ENCODE data around the gene TRIP12.
"Not testable (repeated sequence)": the region's sequence is repeated elsewhere in the genome, so short reads cannot be mapped to it uniquely, and the experiment has no call there.

The TRIP12 gene

DNA sequence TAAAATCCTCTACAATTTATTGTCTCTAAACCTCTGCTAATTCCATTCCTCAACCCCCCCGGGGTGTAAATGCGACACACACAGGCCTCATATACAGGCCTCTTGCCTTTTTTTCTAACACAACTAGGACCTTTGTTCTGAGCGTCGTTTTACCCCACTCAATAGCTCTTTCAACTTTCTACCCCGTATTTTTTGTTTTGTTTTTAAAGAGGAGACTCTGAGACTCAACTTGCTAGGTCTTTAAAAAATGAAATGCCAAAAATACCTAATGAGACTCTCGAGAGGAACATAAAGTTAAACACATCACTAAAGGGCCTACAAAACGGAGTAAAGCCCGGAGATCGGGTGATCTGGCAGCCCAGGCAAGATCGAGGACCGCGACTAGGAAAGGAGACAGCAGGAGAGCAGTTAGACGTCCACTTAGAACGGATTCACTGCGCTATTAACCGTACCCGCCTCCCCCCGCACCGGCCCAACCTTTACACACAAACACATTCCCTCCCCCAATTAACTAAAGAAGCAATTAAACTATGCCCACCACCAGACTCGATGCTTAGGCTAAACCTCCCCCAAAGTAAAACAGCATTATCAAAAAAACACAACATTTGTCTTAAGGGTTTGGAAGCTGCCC is 1.7 kb downstream of the TRIP12 start:
- no peak for DNase-seq (ENCODE audit: low read depth)

DNA sequence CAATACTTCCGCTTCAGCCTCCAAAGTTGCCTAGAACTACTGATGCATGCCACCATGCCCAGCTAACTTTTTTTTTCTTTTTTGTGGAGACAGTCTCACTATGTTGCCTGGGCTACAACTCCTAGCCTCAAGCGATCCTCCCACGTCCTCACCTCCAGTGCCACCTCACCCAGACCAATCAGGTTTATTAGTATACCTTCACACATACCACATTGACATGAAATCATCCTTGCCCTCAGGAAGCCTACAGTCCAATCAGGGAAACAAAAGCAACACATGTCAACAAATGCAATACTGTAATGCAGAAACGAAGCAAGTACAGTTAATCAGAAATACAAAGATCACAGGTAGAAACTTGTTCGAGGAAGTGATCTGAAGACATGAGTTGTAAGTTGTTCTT is 4.0 kb downstream of the TRIP12 start:
- DNase-seq (ENCODE audit: low read depth), result no peak

DNA sequence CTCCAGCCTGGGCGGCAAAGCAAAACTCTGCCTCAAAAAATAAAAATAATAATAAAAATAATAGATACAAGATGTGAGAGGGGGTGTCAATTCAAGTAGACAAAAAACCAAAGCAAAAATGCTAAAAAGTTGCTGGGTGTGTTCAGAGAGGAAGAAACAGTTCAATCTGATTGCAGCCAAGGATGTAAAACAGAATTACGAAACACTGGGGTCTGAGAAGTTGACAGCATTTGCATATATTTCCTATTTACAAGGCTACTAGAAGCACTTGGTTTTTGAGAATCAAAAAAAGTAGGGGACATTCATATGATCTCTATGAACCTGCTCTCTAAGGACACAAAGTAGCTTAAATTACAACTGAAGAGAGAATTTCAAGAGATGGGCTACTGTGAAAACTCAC is 7.6 kb downstream of the TRIP12 start:
- DNase-seq (ENCODE audit: low read depth), result no peak

DNA sequence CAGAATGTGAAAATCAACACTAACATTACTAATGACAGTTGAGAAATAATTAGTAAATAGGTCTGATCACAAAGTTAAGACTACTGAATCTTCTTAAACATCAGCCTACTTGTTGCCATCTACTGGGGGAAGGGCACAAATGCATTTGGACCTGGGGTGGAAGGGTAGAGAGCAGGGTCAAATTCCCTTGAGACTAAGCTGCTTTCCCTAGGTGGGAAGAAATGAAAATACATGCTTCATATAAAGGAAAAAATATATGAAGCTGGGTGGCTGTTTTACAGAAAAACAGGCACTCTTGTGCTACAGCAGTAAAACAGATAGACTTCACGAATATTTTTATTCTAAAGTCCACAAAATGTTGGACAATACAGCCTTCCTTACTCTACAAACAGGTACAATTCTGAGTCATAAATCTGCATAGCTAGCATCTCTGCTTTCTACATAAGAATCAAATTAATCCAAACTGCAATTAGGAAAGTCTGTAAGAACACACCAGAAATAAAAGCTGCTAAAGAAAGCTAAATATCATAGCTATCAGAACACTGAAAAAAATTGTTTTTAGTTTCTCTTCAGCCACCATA is 10.9 kb downstream of the TRIP12 start:
- no peak for DNase-seq (ENCODE audit: low read depth)

DNA sequence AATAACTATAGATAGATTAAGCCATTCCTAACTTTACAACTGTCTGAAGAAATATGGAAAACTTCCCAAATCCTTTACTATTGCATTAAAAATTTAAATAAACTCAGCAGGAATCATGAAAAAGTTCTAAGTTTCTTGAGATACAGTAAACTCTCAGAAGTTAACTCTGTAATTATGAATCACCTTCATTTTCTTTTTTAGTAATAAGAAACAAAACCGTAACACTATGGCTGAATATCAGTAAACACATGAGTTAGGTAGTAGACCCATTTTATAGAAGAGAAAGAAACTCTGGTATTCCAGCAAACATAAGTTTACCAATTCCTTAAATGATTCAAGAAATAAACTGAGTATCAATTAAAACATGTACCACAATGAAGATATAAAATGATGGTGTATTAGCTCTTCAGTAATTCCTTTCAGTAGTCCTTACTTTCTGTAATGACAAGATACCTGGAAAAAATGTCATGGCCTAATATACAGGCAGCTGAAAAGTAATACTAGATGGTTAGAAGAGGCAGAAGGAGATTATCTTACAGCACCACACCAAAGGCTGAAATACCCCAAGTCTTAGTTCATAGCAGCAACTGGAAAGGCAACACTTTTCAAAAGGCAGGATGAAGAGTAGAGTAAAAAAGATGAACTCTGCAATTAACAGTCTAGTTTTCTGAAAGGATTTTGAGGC is 11.5 kb downstream of the TRIP12 start:
- no peak for DNase-seq (ENCODE audit: low read depth)

DNA sequence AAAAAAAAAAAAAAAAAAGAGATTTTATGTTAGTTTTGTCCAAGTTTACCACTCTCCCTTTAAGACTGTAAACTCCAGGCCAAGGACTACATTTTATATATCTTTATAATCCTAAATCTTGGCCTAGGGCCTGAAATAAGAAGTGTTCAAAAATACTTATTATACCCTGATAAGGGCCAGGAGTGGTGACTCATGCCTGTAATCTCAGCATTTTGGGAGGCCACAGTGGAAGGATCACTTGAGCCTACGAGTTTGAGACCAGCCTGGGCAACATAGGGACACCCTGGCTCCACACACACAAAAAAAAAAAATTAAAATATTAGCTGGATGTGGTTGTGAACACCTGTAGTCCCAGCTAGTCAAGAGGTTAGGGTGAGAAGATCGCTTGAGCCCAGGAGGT is 12.7 kb downstream of the TRIP12 start:
- no peak for DNase-seq (ENCODE audit: low read depth)

DNA sequence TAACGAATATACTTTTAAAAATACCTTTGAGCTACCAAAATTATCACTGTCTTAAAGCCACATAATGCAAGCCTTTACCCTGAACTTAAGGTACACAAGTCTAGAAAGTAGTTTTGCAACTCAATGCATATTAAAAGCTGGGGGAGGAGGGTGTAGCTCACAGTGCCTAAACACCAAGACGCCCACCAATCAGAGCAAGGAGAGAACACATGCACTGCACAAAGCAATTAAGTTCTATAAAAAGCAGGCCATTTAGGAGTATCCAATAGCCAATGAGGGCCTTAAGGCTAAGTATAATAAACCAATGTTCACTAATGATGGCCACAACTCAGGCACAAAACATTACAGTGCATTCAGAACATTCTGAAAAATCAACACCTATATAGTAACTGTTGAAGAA is 16.2 kb downstream of the TRIP12 start:
- no peak for DNase-seq (ENCODE audit: low read depth)

DNA sequence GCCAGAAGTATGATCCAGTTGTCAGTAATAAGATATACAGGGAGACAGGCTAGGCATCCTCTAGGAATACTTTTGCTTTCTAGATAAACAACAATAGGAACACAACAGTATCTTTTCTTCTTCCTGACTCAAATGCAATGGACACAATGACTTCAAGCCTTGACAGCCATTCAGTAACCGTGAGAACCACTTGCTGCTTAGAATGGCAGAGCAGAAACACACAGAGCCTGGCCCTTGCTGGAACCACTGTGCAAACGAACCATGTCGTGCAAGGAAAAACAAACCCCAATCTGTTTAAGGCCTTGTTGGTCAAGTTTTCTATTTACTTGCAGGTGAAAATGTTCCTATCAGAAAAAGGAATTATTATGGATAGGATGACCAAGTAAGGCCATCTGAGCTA is 18.8 kb downstream of the TRIP12 start:
- DNase-seq (ENCODE audit: low read depth), result no peak

DNA sequence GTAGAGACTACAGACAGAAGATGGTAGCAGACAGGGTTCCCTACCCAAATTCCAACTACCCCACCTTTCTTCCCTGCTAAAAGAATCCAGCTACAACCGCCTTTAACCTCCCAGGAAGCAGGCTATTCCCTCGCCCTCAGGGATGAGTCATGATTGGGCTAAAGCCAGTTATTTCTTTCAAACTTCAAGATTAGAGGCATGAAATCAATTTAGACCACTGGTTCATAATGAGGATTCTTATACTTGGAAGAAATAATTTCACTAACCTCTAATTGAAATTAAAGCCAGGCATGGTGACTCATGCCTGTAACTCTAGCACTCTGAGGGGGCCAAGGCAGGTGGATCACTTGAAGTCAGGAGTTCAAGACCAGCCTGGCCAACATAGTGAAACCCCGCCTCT is 20.0 kb downstream of the TRIP12 start:
- no peak for DNase-seq (ENCODE audit: low read depth)

DNA sequence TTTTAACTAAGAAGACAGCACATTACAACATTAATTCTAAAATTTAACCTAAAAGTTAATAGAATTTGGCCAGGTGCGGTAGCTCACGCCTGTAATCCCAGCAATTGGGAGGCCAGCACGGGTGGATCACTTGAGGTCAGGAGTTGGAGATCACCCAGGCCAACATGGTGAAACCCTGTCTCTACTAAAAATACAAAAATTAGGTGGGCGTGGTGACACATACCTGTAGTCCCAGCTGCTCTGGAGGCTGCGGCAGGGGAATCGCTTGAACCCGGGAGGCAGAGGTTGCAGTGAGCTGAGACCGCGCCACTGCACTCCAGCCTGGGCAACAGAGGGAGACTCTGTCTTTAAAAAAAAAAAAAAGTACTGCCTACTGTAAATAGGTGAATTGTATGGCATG is 21.3 kb downstream of the TRIP12 start:
- DNase-seq (ENCODE audit: low read depth), result not testable (repeated sequence)

DNA sequence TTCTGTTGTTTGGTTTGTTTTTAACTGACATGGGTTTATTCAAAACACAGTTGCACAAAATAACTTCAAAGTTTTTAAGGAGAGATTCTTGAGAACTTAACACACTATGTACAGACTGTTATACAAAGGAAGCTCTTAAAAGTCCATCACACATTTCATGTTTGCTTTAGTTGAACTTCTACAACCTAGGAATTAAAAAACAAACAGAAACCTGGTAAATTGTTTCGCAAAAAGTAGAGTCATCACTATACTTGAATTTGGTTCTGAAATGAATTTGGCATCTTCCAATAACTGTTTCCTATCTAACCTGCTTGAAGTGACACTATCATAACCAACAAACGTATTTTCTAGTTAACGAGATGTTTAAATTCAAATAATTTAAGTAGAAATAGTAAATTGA is 21.8 kb downstream of the TRIP12 start:
- no peak for DNase-seq (ENCODE audit: low read depth)

DNA sequence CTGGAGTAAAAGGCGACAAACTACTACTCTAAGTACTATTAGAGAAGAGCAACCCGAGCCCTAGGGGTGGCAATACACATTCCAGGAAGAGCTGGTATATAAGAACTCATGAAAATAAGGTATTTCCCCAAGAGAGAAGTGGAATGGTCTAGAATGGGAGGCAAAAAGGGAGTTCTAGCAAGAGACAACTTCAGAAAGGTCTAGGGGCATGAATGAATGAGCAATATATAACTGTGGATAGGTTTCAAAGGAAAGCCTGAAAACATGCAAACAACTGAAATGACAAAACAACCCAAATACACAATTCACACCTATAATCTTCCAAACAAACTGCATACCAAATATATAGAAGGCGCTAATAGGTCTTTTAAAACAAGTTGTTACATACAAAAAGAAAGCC is 22.2 kb downstream of the TRIP12 start:
- no peak for DNase-seq (ENCODE audit: low read depth)

DNA sequence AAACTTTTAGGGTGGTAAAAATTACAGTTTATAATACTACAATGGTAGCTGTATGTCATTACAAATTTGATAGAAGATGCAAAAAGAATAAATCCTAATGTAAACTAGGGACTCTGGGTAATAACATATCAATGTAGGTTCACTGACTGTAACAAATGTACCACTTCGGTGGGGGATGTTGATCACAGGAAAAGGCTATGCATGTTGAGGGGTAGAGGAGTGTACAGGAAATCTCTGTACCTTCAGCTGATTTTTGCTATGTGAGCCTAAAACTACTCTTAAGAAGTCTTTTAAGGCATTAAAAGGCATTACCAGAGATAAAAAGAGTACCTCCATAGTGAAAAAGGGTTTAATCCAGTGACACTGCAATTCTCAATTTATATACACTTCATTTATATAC is 25.0 kb downstream of the TRIP12 start:
- DNase-seq (ENCODE audit: low read depth), result no peak

DNA sequence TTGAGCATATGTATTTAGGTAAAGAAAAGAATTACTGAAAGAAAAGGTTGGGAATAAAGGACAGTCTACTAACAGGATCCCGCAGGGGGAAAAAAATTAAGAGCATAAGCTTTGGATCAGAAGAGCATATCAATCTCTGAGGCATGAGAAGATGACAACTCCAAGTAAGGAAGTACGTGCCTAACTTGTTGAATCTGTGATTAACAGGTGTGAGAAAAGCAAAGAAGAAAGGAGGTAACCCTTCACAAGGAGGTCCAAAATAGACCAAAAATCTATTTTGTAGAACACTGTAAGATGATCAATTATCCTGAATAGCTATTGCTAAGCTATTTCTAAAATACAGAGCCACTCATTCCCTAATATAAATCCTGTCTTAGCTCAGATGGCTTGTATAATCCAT is 32.8 kb downstream of the TRIP12 start:
- no peak for DNase-seq (ENCODE audit: low read depth)

DNA sequence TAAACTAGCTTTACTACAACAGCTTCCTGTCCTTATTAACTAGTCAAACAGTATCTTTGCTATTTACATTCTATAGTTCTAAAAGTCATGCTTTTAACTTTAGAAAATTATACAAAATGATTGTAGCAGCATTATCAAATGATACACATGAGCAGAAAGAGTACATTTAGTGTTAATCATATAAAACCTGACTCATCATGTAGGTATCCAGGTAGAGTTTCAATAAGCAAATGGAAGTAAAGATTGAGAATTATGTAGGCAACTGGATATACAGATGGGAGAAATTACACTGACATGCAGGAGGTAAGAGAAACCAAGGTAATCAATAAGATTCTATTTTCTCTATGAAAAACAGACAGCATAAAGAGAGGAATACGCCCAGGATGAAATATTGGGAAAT is 33.8 kb downstream of the TRIP12 start:
- no peak for DNase-seq (ENCODE audit: low read depth)

DNA sequence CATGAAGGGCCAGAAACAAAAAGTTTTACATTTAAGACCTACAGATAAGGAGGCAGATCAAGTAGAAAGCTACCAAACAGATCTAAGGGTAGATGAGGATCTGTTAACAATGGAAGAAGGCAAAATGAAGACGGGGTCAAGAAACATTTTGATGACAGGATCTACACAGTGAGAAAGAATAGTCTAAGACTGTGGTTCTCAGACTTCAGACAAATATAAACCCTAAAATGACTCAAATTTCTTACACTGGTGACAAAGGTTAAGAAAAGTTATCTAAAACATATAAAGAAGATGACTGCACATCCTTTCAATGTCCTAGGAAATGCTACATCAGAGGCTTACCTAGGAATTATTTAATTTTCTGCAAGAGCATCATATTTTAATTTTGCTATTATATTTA is 34.4 kb downstream of the TRIP12 start:
- no peak for DNase-seq (ENCODE audit: low read depth)

DNA sequence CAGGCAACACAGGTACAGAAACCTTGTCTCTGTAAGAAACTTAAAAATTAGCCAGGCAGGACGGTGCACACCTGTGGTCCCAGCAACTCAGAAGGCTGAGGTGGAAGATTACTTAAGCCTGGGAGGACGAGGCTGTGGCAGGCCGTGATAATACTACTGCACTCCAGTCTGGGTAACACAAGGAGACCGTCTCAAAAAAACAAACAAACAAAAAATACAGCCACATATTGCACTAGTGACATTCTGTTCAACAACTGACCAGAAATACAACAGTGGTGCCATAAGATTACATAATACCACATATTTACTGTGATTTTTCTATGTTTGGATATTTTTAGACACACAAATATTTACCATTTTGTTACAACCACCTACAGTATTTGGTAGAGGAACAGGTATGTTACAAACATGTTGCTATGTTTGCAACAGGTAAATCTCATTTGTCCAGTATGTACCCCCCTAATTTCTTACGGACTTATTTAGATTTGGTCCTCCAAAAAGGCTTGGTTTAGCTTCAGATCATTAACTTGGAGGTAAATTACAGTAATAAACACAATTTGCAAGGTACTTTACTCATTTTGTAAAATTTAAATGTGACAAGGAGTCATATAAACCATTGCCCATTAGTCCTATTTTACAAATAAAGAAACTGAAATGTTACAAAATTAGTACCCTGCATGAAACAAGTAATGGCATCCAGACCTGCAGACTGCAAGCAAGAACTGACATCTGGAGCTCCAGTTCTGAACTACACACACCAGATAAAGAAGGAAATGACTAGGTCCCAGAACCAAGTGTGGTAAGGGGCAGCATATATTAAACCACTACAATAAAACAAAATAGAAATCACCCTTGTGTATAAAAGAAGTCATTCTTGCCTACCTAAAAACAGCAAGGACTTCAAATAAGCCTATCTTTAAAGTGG is 36.8 kb downstream of the TRIP12 start:
- no peak for DNase-seq (ENCODE audit: low read depth)

DNA sequence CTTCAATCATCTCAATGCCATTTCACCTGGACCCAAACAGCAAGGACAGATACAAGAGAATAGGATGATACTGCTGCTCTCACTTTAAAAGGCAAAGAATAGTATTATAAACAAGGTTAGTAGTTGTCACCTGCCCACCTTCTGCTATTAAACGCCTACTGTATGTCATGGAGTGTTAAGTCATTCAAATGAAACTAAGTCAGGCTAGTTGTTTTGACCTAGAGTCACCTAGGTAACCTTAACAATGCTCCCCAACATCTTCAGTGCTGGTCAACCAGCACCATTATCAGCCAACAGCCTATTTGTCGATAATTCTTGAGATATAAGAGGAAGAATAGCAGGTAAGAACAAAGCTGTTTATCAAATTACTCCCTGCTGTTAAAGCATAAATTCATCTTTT is 39.2 kb downstream of the TRIP12 start:
- no peak for DNase-seq (ENCODE audit: low read depth)

DNA sequence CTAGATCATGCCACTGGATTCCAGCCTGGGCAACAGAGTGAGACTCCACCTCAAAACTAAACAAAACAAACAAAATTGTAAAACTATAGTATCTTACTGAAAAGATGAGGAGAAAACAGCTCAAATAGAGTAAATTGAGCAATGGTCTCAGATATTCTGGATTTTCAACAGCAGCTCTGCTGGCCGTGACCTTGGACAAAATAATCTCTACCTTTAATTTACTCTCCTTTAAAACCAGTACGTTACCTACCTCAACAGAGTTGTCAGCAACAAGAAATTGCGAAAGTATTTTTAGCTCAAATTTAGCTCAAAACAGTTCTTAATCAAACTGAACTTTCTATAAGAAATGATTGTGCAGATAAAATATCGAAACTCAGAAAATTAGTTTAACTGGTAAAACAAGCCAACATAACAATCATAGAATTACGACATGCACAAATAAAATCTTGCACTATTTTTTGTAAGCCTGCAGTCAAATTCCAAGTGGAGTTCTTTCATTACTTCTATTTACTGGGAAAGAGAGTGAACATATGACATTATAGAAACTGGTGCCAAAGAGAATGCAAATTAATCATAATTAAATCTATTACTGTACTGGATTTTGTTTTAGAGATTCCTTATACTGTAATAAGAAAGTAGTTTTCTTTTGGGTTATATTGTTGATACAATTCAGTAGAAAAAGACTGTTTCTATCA is 40.8 kb downstream of the TRIP12 start:
- DNase-seq (ENCODE audit: low read depth), result no peak

DNA sequence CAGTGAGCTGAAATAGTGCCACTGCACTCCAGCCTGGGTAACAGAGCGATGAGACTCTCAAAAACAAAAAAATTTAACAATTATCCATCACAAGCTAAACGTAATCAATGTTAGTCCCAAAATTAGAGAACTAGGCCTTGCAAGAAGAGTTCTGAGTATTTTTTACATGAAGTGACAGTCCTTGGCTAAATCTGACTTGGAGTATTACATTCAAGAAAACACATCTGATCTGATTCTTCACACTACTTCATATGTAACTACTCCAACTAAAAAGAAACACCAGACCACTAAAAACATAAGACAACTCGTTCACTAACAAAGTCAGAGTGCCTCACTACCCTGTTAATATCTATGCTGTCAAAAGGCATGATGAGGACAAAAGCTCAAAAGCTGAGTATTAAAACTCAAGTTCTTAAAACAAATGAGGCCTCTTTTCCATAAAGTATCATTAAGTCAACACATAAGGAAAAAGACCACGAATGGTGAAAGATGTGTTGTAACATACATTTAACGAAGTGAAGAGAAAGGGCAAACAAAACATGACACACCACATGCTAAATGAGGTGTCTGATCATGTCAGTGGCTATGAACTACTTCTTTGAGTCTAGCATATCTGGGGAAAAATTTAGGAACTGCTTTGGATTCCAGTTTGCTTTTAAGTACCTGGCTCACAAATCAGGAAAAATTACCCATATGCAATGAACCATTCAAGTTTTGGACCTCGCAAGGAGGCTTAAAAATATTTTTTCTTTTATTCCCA is 42.4 kb downstream of the TRIP12 start:
- DNase-seq (ENCODE audit: low read depth), result no peak

DNA sequence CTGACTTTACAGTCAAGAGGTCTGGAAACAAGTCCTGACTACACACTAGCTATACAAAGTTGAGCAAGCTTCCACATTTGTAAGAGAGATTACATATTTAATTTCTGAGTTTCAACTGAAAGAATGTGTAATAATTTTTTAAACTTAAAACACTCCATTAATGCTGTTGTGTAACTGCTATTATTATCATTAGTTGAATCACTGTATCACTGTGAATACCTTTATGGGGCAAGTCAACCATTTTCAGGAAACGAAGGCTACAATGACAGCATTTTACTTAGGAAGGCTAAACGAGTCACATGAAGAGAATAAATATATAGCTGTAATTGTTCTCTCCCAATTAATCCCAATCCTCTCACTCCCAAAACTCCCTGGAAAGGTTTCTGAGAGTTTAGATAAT is 46.3 kb downstream of the TRIP12 start:
- no peak for DNase-seq (ENCODE audit: low read depth)

Data from T-helper 22 cell (primary cell).